Metanephros (tissue), 1 donor: Measurements from ENCODE around the gene SYT12. TPM values are rescaled to one million over a fixed set of nuclear protein-coding genes. Genes with fewer than 3 reads are reported as not detected.

Experiments used
- total RNA-seq: library from RNA; depleted of rRNA; stranded (reverse); fragments of >200 nt; gene quantifications from one replicate; pipeline ENCODE4 v1.2.3, GENCODE V29; 2014

Gene SYT12, protein sequence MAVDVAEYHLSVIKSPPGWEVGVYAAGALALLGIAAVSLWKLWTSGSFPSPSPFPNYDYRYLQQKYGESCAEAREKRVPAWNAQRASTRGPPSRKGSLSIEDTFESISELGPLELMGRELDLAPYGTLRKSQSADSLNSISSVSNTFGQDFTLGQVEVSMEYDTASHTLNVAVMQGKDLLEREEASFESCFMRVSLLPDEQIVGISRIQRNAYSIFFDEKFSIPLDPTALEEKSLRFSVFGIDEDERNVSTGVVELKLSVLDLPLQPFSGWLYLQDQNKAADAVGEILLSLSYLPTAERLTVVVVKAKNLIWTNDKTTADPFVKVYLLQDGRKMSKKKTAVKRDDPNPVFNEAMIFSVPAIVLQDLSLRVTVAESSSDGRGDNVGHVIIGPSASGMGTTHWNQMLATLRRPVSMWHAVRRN
- total RNA-seq = 0.18 TPM

DNA sequence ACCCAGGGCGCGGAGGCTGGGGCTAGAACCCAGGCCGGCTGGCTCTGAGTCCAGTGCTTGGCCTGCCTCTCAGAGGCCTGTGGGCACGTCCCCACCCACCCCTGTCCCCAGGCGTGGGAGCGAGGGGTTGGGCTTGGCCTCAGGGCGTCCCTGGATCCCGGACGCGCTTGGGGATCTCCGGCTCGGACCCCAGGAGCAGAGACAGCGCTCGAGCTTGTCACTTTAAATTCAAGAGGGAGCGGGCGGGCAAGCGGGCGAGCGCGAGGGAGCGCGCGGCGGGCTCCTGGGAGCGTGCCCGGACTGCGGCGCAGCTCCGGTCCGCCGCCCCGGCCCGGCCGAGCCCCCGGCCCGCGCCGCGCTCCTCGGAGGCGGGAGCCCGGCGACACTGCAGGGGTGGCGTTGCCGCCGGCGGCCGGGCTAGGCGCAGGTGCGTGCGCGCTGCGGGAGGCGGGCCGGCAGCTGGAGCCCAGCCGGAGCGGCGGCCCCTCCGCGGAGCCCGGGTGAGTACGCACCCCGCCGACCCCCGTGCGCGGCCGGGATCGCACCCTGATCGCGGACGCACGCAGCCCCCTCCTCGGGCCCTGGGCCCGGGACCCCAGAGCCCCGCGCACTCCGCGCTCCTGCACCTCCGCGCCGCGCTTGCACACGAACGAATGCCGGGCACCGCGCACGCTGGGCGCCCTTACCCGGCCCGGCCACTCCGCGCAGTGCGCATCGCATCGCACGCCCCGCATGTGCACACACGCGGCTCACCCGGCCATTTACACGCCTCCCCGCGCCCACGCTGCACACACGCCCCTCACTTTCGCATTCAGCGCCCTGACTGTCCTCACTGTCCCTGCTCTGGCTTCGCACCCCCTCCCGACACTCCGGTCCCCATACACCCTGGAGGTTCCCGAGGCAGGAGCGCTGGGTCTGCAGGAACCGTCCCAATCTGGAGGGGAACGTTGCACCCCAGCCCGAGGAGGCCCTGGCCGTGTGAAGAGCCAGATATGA is at the start of gene SYT12:
TSS of gene SYT12 (plus strand) at position 174 of the 996 bp plus-strand sequence. CDS start 7,011 bp downstream, outside the sequence.

DNA sequence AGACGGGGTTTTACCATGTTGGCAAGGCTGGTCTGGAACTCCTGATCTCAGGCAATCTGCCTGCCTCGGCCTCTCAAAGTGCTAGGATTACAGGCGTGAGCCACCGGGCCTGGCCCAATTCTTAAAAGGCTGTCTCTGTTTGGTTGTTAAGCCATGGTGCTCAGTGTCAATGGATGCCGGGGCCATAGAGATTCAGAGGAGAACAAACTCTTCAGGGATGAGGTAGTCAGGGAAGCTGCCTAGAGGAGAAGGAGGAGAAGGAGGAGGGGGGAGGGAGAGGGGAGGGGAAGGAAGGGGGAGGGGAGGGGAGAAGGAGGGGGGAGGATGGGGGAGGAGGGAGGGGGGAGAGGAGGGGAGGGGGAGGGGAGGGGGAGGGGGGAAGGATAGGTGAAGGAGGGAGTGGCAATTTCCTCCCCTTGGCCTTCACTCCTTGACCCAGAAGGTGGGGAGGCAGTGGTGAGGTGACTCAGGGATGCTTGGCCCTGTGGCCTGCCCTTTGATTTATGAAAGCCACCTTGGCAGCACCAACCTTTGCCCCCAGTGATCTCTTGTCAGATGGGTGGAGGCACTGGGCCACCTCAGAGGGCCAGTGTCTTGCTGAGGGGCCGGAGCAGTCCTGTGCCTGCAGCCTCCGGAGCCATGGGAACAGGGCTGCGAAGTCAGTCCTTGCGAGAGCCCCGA is 48.1 kb upstream of the SYT12 start, which contains the start of gene C11orf86:
TSS of gene C11orf86 (plus strand) at position 581 of the 681 bp plus-strand sequence. CDS start at position 640, 59 bp downstream.

DNA sequence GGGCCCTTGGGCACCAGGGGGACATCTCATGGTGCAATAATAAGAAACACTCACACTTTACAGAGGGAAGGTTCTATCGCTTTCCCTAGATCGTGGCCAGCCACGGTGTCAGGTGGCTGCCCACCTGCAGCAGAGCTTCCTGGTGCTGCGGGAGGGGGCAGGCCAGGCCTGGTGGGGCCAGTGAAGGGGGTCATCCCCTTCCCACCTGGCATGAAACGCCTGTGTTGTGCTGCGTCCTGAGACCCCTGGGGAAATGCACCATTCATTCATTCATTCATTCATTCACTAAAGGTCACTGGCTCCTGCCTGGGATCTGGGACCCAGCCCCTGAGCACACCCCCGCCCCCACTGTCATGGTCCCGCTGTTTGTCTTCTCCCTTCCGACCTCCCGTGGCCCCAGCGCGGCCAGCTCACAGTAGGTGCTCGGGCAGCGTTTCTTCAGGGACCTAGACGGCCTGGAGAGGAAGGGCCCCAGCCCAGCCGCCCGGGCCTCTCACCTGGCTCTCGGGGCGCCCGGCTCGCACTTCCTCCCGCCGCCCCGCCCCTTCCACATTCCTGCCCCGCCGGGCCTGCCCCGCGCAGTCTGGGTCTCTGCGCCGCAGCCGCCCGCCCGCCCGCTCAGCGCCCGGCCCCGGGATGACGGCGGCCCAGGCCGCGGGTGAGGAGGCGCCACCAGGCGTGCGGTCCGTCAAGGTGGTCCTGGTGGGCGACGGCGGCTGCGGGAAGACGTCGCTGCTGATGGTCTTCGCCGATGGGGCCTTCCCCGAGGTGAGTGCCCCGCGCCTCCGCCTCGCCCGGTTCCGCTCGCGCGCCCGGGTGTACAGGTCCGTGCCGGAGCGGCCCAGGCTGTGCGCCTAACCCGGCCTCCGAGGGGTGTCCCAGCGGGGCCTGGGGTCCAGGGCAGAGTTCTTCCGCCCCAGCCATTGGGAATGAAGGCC is 33.6 kb downstream of the SYT12 start, which contains the start of gene RHOD:
TSS of gene RHOD (plus strand) at position 581 of the 938 bp plus-strand sequence. CDS start at position 637, 56 bp downstream.

Other genes starting within 250 kb of the SYT12 start
- 22.7 TPM for gene RCE1, start 179.7 kb upstream of the SYT12 start, total RNA-seq
- gene LRFN4, start 166.1 kb upstream of the SYT12 start, total RNA-seq = 23.4 TPM
- gene PC, start 64.8 kb upstream of the SYT12 start, total RNA-seq = 33.6 TPM
- not detected for gene C11orf86, start 47.8 kb upstream of the SYT12 start, total RNA-seq
- gene RHOD, start 33.7 kb downstream of the SYT12 start, total RNA-seq = 13.7 TPM
- 70.5 TPM for gene KDM2A, start 96.1 kb downstream of the SYT12 start, total RNA-seq
- 39.3 TPM for gene GRK2, start 243.3 kb downstream of the SYT12 start, total RNA-seq